NCI-H526 (cell line): ENCODE data around the gene SH3RF3.

Experiments
- DNase-seq, 2 experiments: peaks; one replicate each; lab custom pipeline; 2025; lab: John Stamatoyannopoulos, UW

Gene SH3RF3

GRCh38 chr2:109261906-109262631, 133.1 kb downstream of the SH3RF3 start:
- DNase-seq: no peak

GRCh38 chr2:109264595-109265328, 135.8 kb downstream of the SH3RF3 start:
- no peak for DNase-seq

GRCh38 chr2:109265369-109265768, 136.4 kb downstream of the SH3RF3 start:
- no peak for DNase-seq

- no peak for DNase-seq
These were observed 136.9 kb downstream of the SH3RF3 start for GRCh38 chr2:109265953-109266352.

GRCh38 chr2:109266496-109266895, 137.5 kb downstream of the SH3RF3 start:
- no peak for DNase-seq

GRCh38 chr2:109266998-109267854, 138.2 kb downstream of the SH3RF3 start:
- no peak for DNase-seq

GRCh38 chr2:109268916-109269315, 139.9 kb downstream of the SH3RF3 start:
- DNase-seq: no peak

GRCh38 chr2:109269706-109270504, 140.9 kb downstream of the SH3RF3 start:
- DNase-seq: no peak

GRCh38 chr2:109270505-109271312, 141.7 kb downstream of the SH3RF3 start:
- DNase-seq: no peak

GRCh38 chr2:109271920-109272319, 142.9 kb downstream of the SH3RF3 start:
- DNase-seq: no peak

GRCh38 chr2:109272461-109272860, 143.5 kb downstream of the SH3RF3 start:
- no peak for DNase-seq

- DNase-seq: peak; percentile 64
These were observed 146.4 kb downstream of the SH3RF3 start for GRCh38 chr2:109275120-109276012.

GRCh38 chr2:109277406-109277805, 148.4 kb downstream of the SH3RF3 start:
- no peak for DNase-seq

GRCh38 chr2:109279243-109279860, 150.3 kb downstream of the SH3RF3 start:
- DNase-seq: no peak

GRCh38 chr2:109280804-109281203, 151.8 kb downstream of the SH3RF3 start:
- no peak for DNase-seq

GRCh38 chr2:109282360-109282759, 153.4 kb downstream of the SH3RF3 start:
- DNase-seq: no peak

- no peak for DNase-seq
These were observed 153.9 kb downstream of the SH3RF3 start for GRCh38 chr2:109282865-109283264.

- DNase-seq: no peak
These were observed 155.8 kb downstream of the SH3RF3 start for GRCh38 chr2:109284826-109285225.

- no peak for DNase-seq
These were observed 156.2 kb downstream of the SH3RF3 start for GRCh38 chr2:109285244-109285651.
